Nephron progenitor cell (in vitro differentiated cells): Measurements from ENCODE around the gene SART3.

Experiments used
- DNase-seq: peaks from one replicate; pipeline ENCODE4 v3.0.0; 2021
- H3K27ac Mint-ChIP-seq: 2 replicates; pipeline ENCODE4 v1.8.0; 2021; ENCODE audit warnings: mild to moderate bottlenecking, moderate library complexity, mixed read lengths
- H3K27me3 Mint-ChIP-seq: 2 replicates; pipeline ENCODE4 v1.8.0; 2021; ENCODE audit warnings: mild to moderate bottlenecking, low read depth, mixed read lengths; ENCODE audit not compliant: poor library complexity
- H3K36me3 Mint-ChIP-seq: 2 replicates; pipeline ENCODE4 v1.8.0; 2021; ENCODE audit warnings: low read depth, mixed read lengths
- H3K4me1 Mint-ChIP-seq: 2 replicates; pipeline ENCODE4 v1.8.0; 2021; ENCODE audit warnings: mixed read lengths
- H3K4me3 Mint-ChIP-seq: 2 replicates; pipeline ENCODE4 v1.8.0; 2021; ENCODE audit warnings: mild to moderate bottlenecking, moderate library complexity, mixed read lengths
- H3K9me3 Mint-ChIP-seq: 2 replicates; pipeline ENCODE4 v1.8.0; 2021; ENCODE audit warnings: mild to moderate bottlenecking, moderate library complexity, mixed read lengths
- CTCF ChIP-seq: fragments of 200-600 bp; sonication (generic); IDR thresholded peaks from 2 replicates; pipeline ENCODE4 v1.5.0; 2021; ENCODE audit warnings: antibody characterized with exemption

The SART3 gene

DNA sequence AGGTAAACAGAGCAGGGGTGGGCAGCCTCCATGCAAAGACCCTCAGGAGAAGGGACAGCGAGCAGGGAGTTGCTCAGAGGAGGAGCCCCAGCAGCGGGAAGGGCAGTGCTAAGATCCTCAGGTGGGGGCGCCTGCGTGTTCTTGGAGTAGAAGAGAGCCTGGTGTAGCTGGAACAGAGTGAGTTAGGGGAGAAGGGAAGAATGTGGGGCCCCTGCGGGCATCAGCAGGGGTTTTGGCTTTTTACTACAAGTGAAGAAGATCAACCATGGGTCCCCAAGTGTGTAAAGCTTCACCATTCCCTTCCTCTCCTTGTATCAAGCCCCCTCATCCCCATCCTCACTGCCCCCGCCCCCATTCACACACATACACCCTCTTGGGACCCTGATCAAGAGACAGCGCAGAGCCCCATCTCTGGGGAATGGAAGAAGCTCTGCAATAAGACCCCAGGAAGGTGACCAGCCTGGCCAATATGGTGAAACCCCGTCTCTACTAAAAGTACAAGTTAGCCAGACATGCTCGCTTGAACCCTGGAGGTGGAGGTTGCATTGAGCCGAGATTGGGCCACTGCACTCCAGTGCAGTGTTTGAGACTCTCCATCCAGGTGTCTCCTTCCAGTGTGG, 47.1 kb upstream of the SART3 start:
- Mint-ChIP-seq H3K4me1 (peaks cover 55% of the 10 kb centered on the region), H3K36me3 (no peaks in the 10 kb centered on the region), H3K4me3 (no peak overlapping the region), H3K27ac (peak overlapping the region; percentile 66), H3K9me3 (no peaks in the 10 kb centered on the region), H3K27me3 (peaks cover 7% of the 10 kb centered on the region)
- DNase-seq: no peak
- TF ChIP-seq CTCF: no peak

- Mint-ChIP-seq H3K36me3 (no peaks in the 10 kb centered on the region), H3K27ac (no peak overlapping the region)
- TF ChIP-seq CTCF: no peak
Observed at GRCh38 chr12:108606492-108606891, 45.5 kb upstream of the SART3 start.

GRCh38 chr12:108605690-108606406, 44.9 kb upstream of the SART3 start:
- Mint-ChIP-seq H3K27ac (no peak overlapping the region), H3K9me3 (no peaks in the 10 kb centered on the region), H3K36me3 (no peaks in the 10 kb centered on the region), H3K27me3 (peaks cover 7% of the 10 kb centered on the region), H3K4me1 (peaks cover 62% of the 10 kb centered on the region), H3K4me3 (no peak overlapping the region)
- no peak for TF ChIP-seq CTCF
- no peak for DNase-seq

More at GRCh38 chr12:108606492-108606891, 45.5 kb upstream of the SART3 start:
- DNase-seq: no peak
- H3K9me3 Mint-ChIP-seq: no peaks in the 10 kb centered on the region
- H3K27me3 Mint-ChIP-seq: peaks cover 7% of the 10 kb centered on the region
- no peak overlapping the region for H3K4me3 Mint-ChIP-seq
- H3K4me1 Mint-ChIP-seq: peaks cover 59% of the 10 kb centered on the region

DNA sequence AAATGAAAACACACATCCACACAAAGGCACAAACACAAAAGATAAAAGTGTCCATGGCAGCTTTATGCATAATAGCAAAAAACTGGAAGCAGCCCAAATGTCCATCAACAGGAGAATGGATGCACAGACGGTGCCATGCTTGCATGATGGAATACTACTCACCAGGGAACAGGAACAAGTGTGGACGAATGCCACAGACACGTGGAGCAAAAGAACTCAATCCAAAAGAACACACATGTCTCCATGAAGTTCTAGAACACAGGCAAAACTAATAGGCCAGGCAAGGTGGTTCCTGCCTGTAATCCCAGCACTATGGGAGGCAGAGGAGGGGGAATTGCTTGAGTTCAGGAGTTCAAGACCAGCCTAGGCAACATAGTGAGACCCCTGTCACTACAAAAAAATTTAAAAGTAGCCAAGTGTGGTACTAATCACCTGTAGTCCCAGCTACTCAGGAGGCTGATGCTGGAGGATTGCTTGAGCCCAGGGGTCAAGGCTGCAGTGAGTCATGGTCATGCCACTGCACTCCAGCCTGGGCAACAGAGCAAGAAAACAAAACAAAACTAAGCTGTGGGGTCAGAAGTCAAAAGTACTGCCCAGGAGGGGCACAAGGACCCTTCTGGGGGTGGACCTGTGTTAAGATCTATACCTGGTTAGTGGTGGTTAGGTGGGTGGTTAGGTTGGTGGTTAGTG, 44.2 kb upstream of the SART3 start:
- H3K9me3 Mint-ChIP-seq: no peaks in the 10 kb centered on the region
- no peak for TF ChIP-seq CTCF
- H3K36me3 Mint-ChIP-seq: no peaks in the 10 kb centered on the region
- no peak overlapping the region for H3K4me3 Mint-ChIP-seq
- peaks cover 7% of the 10 kb centered on the region for H3K27me3 Mint-ChIP-seq
- no peak for DNase-seq
- peaks cover 60% of the 10 kb centered on the region for H3K4me1 Mint-ChIP-seq
- H3K27ac Mint-ChIP-seq: peak overlapping the region; percentile 14

DNA sequence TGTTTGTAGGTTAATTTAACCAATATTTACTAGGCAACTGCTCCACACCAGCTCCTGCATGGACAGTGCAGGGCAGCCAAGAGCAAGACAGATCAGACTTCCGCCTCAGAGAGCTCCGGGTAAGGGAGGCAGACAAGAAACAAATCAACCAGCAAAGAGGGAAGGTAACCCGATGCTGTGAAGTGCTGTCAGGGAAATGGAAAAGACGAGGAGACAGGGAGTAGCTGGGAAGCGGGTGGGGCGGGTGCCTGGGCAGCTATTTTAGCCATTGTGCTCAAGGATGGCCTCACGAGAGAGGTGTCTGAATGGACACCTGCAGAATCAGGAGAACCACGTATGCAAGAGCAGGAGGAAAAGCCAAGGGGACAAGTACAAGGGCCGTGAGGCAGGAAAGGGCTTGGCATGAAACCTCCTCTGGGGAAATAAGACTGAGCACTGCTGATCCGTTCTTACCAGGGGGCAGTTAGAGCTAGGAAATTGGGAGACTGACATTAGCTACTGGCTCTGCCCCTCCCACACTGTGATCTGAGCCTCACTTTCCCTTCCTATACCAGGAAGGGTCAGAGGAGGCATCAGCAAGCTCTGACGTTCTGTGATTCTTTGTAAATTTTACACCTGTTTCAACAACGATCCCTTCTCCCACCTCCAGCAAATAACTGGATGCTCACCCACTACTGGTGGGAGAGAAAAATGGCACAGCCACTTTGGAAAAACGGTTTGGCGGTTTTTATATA, 43.4 kb upstream of the SART3 start:
- peak; percentile 26 for DNase-seq
- no peak overlapping the region for H3K4me3 Mint-ChIP-seq
- TF ChIP-seq CTCF: no peak
- no peaks in the 10 kb centered on the region for H3K36me3 Mint-ChIP-seq
- H3K4me1 Mint-ChIP-seq: peaks cover 59% of the 10 kb centered on the region
- peak overlapping the region; percentile 31 for H3K27ac Mint-ChIP-seq
- H3K9me3 Mint-ChIP-seq: no peaks in the 10 kb centered on the region
- H3K27me3 Mint-ChIP-seq: peaks cover 7% of the 10 kb centered on the region
